Erythroblast (primary cell): ENCODE data around the gene GPR152.

Experiments used
- DNase-seq, 2 experiments: peaks; one replicate each; lab custom pipeline; 2025; lab: John Stamatoyannopoulos, UW
- GATA1 ChIP-seq: IDR thresholded peaks from 2 replicates; pipeline ENCODE4 v1.6.1; 2011; ENCODE audit warnings: low read depth, mild to moderate bottlenecking, control low read depth, low read length, moderate library complexity
- POLR2A ChIP-seq: IDR thresholded peaks from 2 replicates; pipeline ENCODE4 v1.6.1; 2011; ENCODE audit warnings: mild to moderate bottlenecking, low read length

Gene GPR152

GRCh38 chr11:67442504-67443404 is 9.8 kb downstream of the GPR152 start:
- TF ChIP-seq GATA1 (no peak), POLR2A (no peak)
- no peak for DNase-seq

GRCh38 chr11:67441731-67442351 is 10.7 kb downstream of the GPR152 start:
- TF ChIP-seq POLR2A (no peak), GATA1 (no peak)
- no peak for DNase-seq

- DNase-seq: no peak
- no peak for TF ChIP-seq GATA1
- TF ChIP-seq POLR2A: no peak
Observed at GRCh38 chr11:67441098-67441563, 11.4 kb downstream of the GPR152 start.

- DNase-seq: no peak
- TF ChIP-seq GATA1: no peak
- no peak for TF ChIP-seq POLR2A
Observed at GRCh38 chr11:67440229-67441097, 12.1 kb downstream of the GPR152 start.

GRCh38 chr11:67439321-67440228 is 13.0 kb downstream of the GPR152 start:
- DNase-seq: no peak
- TF ChIP-seq GATA1: no peak
- TF ChIP-seq POLR2A: peak; percentile 20

- TF ChIP-seq GATA1 (no peak), POLR2A (no peak)
- DNase-seq: no peak
Observed at GRCh38 chr11:67438158-67438902, 14.2 kb downstream of the GPR152 start.

GRCh38 chr11:67437809-67438157 is 14.7 kb downstream of the GPR152 start:
- no peak for TF ChIP-seq GATA1

GRCh38 chr11:67437082-67437808 is 15.3 kb downstream of the GPR152 start, which contains the start of gene PTPRCAP:
Gene PTPRCAP, minus strand, starts transcription at chr11:67437682. Its CDS starts 63 bp downstream, at chr11:67437619.
- DNase-seq: no peak
- TF ChIP-seq GATA1 (no peak), POLR2A (no peak)

More at GRCh38 chr11:67437809-67438157, 14.7 kb downstream of the GPR152 start:
- DNase-seq: no peak

- TF ChIP-seq GATA1 (no peak), POLR2A (no peak)
- peak in 1 of 2 experiments; percentile 48 for DNase-seq
Observed at GRCh38 chr11:67436459-67437081, 16.0 kb downstream of the GPR152 start.

- DNase-seq: no peak
- no peak for TF ChIP-seq GATA1
- no peak for TF ChIP-seq POLR2A
Observed at GRCh38 chr11:67435727-67436458, 16.6 kb downstream of the GPR152 start.
